GM12892 (cell line): ENCODE data around the gene VSIG10.

Experiments used
- POLR2A ChIP-seq: IDR thresholded peaks from 2 replicates; pipeline ENCODE4 v1.6.1; 2011; ENCODE audit warnings: low read depth, low read length, control low read depth
- POLR2AphosphoS5 ChIP-seq: IDR thresholded peaks from 2 replicates; pipeline ENCODE4 v1.6.1; 2011; ENCODE audit warnings: low read depth, low read length, control low read depth
- TAF1 ChIP-seq: IDR thresholded peaks from 2 replicates; pipeline ENCODE4 v1.6.1; 2011; ENCODE audit warnings: low read depth, mild to moderate bottlenecking, control low read depth, low read length, borderline replicate concordance

- no peak for TF ChIP-seq POLR2A
- TF ChIP-seq TAF1: no peak
- no peak for TF ChIP-seq POLR2AphosphoS5
Measured at GRCh38 chr12:118068445-118068844, 35.4 kb downstream of the VSIG10 start.
